ENCODE measurements around the gene CARHSP1.
A peak's percentile ranks its signal among the peaks of the same experiment; 100 is the strongest.
"Not testable (repeated sequence)": the region's sequence is repeated elsewhere in the genome, so short reads cannot be mapped to it uniquely, and the experiment has no call there.

Gene CARHSP1

DNA sequence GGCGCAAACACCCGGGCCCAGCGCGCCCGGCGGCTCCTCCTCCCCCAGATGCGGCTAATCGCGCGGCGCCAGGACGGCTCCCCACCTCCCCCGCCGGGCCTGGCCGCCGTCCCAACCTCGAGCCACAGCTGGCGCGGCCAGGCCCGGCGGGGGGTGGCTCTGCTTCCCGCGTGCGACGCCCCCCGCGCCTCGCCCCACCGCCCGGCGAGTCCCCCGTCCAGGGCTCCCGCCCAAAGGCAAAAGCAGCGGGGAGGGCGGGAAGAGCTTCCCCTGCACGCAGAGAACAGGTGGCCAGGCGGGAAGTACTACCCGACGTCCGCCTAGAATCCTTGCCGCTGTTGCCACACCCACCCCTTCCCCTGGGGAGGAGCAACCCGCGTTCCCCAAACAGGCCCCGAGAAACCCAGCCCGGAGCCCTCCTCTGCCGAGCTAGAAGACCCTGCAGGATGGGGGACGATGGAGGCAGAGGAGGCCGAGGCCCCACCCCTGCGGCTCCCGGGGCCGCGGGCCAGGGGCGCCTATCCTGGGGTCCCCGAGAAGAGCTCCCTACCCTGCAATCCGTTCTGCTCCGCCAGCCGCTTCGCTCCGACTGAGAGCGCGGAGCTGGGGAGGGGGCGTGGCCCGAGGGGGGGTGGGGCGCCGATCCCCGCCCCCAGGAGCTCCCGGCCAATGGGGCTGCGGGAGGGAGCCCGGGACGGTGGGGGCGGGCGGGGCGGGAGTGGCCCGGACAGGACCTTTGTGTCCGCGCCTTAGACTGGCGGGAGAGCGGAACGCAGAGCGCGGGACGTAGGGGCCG lies at the start of gene CARHSP1:
CARHSP1 (minus strand) TSS at position 591 of the 796 bp plus-strand sequence. CDS start 9,678 bp downstream, outside the sequence.
- Histone ChIP-seq H3K27ac (ENCODE audit: low read depth, low read length) (peak within 1 kb of the TSS; percentile 64), H3K9me3 (ENCODE audit: control insufficient read depth in 5 of 5, low read length in 5 of 5) (no peaks in the 10 kb centered on the region), H3K9ac (ENCODE audit: low read length in 5 of 5) (peak within 1 kb of the TSS; percentile 21 to 81 (median 68)), H3K36me3 (ENCODE audit: control insufficient read depth in 5 of 5, insufficient read depth in 5 of 5, low read length in 5 of 5) (peaks cover 0 to 5% (median 0%) of the 10 kb centered on the region in 5 donors), H3K27me3 (ENCODE audit: control insufficient read depth in 5 of 5, insufficient read depth in 4 of 5, low read length in 5 of 5) (no peaks in the 10 kb centered on the region), H3K4me3 (ENCODE audit: low read depth in 1 of 5, low read length in 5 of 5) (peak within 1 kb of the TSS; percentile 79 to 89 (median 84)), H3K4me1 (ENCODE audit: control insufficient read depth in 5 of 5, insufficient read depth in 5 of 5, low read length in 5 of 5) (peaks cover 16 to 57% (median 53%) of the 10 kb centered on the region in 5 donors)

DNA sequence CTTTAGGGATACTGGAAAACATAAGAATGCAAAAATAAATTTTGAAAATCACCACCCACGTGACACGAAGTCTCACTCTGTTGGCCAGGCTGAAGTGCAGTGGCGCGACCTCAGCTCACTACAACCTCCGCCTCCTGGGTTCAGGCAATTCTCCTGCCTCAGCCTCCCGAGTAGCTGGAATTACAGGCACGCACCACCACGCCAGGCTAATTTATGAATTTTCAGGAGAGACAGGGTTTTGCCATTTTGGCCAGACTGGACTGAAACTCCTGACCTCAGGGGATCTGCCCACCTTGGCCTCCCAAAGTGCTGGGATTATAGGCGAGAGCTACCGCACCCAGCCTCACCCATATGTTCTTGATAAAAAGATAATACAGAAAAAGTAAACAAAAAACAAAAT lies 48.5 kb upstream of the CARHSP1 start:
- H3K27me3 ChIP-seq (ENCODE audit: control insufficient read depth in 5 of 5, insufficient read depth in 4 of 5, low read length in 5 of 5); H3K27ac ChIP-seq (ENCODE audit: low read depth, low read length); H3K4me3 ChIP-seq (ENCODE audit: low read depth in 1 of 5, low read length in 5 of 5); H3K9ac ChIP-seq (ENCODE audit: low read length in 5 of 5); H3K9me3 ChIP-seq (ENCODE audit: control insufficient read depth in 5 of 5, low read length in 5 of 5); H3K4me1 ChIP-seq (ENCODE audit: control insufficient read depth in 5 of 5, insufficient read depth in 5 of 5, low read length in 5 of 5): not testable (repeated sequence)
- peaks cover 38 to 92% (median 83%) of the 10 kb centered on the region in 5 donors for H3K36me3 ChIP-seq (ENCODE audit: control insufficient read depth in 5 of 5, insufficient read depth in 5 of 5, low read length in 5 of 5)

DNA sequence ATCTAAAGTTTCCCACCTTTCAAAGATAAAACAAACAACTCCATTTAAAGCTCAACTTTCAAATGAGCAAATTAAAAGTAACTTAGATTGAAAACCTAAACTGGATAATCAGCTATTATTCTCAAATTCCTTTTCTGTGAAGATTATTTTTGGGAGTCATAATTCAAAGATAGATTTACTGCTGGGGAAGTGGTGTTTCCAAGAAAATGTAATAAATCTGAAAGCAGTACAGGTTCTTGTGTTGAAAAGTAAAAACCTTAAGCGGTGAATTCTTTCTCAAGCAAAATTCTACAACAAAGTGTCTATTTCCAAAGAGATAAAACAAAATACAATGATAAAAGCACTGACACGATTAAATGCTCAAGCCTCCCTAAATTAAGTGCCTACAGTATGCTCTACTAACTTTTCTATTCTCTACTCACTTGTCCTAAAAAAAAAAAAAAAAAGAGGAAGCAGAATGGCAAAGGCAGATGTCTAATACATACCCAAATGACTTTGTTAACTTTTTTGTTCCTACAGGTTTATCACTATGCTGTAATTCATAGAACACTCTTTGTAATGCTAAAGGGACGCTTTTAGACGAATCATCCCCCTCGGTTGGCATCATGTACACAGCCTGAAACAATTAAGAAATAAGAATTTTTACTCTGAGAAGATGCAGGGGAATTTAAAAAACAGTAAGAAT lies 47.9 kb upstream of the CARHSP1 start:
- H3K4me1 ChIP-seq (ENCODE audit: control insufficient read depth in 5 of 5, insufficient read depth in 5 of 5, low read length in 5 of 5) = no peaks in the 10 kb centered on the region
- no peak overlapping the region for H3K9ac ChIP-seq (ENCODE audit: low read length in 5 of 5)
- no peaks in the 10 kb centered on the region for H3K27me3 ChIP-seq (ENCODE audit: control insufficient read depth in 5 of 5, insufficient read depth in 4 of 5, low read length in 5 of 5)
- H3K9me3 ChIP-seq (ENCODE audit: control insufficient read depth in 5 of 5, low read length in 5 of 5) = no peaks in the 10 kb centered on the region
- no peak overlapping the region for H3K27ac ChIP-seq (ENCODE audit: low read depth, low read length)
- H3K36me3 ChIP-seq (ENCODE audit: control insufficient read depth in 5 of 5, insufficient read depth in 5 of 5, low read length in 5 of 5) = peaks cover 38 to 91% (median 83%) of the 10 kb centered on the region in 5 donors
- no peak overlapping the region for H3K4me3 ChIP-seq (ENCODE audit: low read depth in 1 of 5, low read length in 5 of 5)

DNA sequence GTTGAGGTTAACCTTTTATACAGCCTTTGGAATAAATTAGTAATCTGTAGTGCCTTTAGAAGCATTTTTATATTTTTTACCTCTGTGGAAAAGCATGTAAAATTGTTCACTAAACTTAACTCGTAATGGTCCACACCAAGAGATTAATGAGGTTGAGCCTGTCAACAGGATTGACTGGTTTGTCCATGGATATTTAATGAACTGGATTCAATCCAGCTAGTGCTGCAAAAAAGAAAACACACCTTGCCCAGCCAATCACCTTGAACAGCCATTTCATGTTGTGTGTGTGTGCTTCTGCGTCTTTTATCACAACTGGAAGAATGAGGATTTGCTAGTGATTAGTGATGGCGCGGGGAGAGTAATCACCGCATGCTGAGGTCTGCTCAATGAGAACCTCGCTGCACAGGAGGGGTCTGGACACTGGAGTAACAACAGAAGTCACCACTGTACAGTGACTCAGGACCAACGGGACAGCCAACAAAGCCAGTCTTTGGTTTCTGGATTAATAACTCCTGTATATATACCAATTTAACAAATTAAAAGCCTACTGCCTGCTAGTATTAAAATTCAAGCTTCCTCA lies 47.0 kb upstream of the CARHSP1 start:
- H3K4me3 ChIP-seq (ENCODE audit: low read depth in 1 of 5, low read length in 5 of 5) = no peak overlapping the region
- no peaks in the 10 kb centered on the region for H3K27me3 ChIP-seq (ENCODE audit: control insufficient read depth in 5 of 5, insufficient read depth in 4 of 5, low read length in 5 of 5)
- H3K9ac ChIP-seq (ENCODE audit: low read length in 5 of 5) = no peak overlapping the region
- no peaks in the 10 kb centered on the region for H3K4me1 ChIP-seq (ENCODE audit: control insufficient read depth in 5 of 5, insufficient read depth in 5 of 5, low read length in 5 of 5)
- peaks cover 34 to 91% (median 83%) of the 10 kb centered on the region in 5 donors for H3K36me3 ChIP-seq (ENCODE audit: control insufficient read depth in 5 of 5, insufficient read depth in 5 of 5, low read length in 5 of 5)
- H3K27ac ChIP-seq (ENCODE audit: low read depth, low read length) = no peak overlapping the region
- no peaks in the 10 kb centered on the region for H3K9me3 ChIP-seq (ENCODE audit: control insufficient read depth in 5 of 5, low read length in 5 of 5)

DNA sequence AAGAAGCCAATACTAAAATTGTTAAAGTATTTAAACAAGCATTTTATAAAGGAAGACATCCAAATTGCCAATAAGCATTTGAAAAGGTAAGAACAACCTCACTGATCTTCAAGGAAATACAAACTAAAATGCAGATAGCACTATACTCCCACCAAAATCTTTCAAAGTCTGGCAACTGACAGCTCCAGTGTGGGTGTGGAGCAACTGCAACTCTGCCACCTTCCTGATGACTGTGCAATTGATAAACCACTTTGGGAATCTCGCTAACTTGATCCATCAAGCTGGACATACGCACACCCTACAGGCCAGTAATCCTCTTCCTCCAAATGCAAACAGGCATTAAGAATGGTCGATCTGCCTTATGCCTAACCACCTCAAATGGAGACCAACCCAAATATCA lies 45.3 kb upstream of the CARHSP1 start:
- H3K27me3 ChIP-seq (ENCODE audit: control insufficient read depth in 5 of 5, insufficient read depth in 4 of 5, low read length in 5 of 5) = no peaks in the 10 kb centered on the region
- H3K9ac ChIP-seq (ENCODE audit: low read length in 5 of 5) = no peak overlapping the region
- H3K9me3 ChIP-seq (ENCODE audit: control insufficient read depth in 5 of 5, low read length in 5 of 5) = no peaks in the 10 kb centered on the region
- H3K4me1 ChIP-seq (ENCODE audit: control insufficient read depth in 5 of 5, insufficient read depth in 5 of 5, low read length in 5 of 5) = no peaks in the 10 kb centered on the region
- no peak overlapping the region for H3K27ac ChIP-seq (ENCODE audit: low read depth, low read length)
- no peak overlapping the region for H3K4me3 ChIP-seq (ENCODE audit: low read depth in 1 of 5, low read length in 5 of 5)
- H3K36me3 ChIP-seq (ENCODE audit: control insufficient read depth in 5 of 5, insufficient read depth in 5 of 5, low read length in 5 of 5) = peaks cover 30 to 91% (median 81%) of the 10 kb centered on the region in 5 donors

DNA sequence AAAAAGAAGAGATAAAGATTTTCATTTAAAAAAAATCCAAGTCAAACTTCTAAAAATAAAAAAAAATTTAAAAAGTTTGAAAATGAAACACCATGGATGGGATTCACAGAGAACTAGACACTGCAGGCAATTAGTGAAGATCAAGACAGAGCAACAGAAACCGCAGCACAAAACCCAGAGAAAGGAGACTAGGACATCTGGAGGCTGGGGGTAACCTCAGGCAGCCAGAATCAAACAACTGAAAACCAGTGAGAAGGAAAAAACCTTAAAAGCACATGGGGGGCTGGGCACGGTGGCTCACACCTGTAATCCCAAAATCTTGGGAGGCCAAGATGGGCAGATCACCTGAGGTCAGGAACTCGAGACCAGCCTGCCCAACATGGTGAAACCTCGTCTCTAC lies 44.0 kb upstream of the CARHSP1 start:
- H3K27ac ChIP-seq (ENCODE audit: low read depth, low read length) = no peak overlapping the region
- H3K4me1 ChIP-seq (ENCODE audit: control insufficient read depth in 5 of 5, insufficient read depth in 5 of 5, low read length in 5 of 5) = no peaks in the 10 kb centered on the region
- H3K36me3 ChIP-seq (ENCODE audit: control insufficient read depth in 5 of 5, insufficient read depth in 5 of 5, low read length in 5 of 5) = peaks cover 35 to 91% (median 82%) of the 10 kb centered on the region in 5 donors

DNA sequence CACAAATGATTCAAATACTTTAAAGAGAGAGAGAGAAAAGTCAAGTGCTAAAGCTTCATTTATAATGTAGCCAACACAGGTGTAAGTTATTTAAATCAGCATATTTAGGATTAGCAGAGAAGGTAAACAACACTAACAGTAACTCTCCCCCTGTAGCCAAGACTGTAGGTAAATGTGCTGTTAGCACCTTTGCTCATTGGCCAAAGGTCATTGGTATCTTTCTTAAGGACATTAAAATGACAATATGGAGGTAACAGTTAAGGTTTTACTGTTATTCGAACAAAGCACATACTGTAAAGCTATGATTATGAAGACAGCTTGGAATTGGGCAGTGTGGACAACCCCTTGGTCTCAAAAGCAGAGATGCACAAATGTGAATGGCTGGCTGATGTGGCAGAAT lies 42.0 kb upstream of the CARHSP1 start:
- peaks cover 24 to 95% (median 83%) of the 10 kb centered on the region in 5 donors for H3K36me3 ChIP-seq (ENCODE audit: control insufficient read depth in 5 of 5, insufficient read depth in 5 of 5, low read length in 5 of 5)
- H3K4me3 ChIP-seq (ENCODE audit: low read depth in 1 of 5, low read length in 5 of 5) = no peak overlapping the region
- H3K4me1 ChIP-seq (ENCODE audit: control insufficient read depth in 5 of 5, insufficient read depth in 5 of 5, low read length in 5 of 5) = peaks cover 0 to 8% (median 0%) of the 10 kb centered on the region in 5 donors
- H3K27ac ChIP-seq (ENCODE audit: low read depth, low read length) = no peak overlapping the region
- H3K27me3 ChIP-seq (ENCODE audit: control insufficient read depth in 5 of 5, insufficient read depth in 4 of 5, low read length in 5 of 5) = no peaks in the 10 kb centered on the region
- no peaks in the 10 kb centered on the region for H3K9me3 ChIP-seq (ENCODE audit: control insufficient read depth in 5 of 5, low read length in 5 of 5)
- no peak overlapping the region for H3K9ac ChIP-seq (ENCODE audit: low read length in 5 of 5)

More for the DNA sequence above, 44.0 kb upstream of the CARHSP1 start:
- Histone ChIP-seq H3K9ac (ENCODE audit: low read length in 5 of 5) (no peak overlapping the region), H3K9me3 (ENCODE audit: control insufficient read depth in 5 of 5, low read length in 5 of 5) (no peaks in the 10 kb centered on the region), H3K4me3 (ENCODE audit: low read depth in 1 of 5, low read length in 5 of 5) (no peak overlapping the region), H3K27me3 (ENCODE audit: control insufficient read depth in 5 of 5, insufficient read depth in 4 of 5, low read length in 5 of 5) (no peaks in the 10 kb centered on the region)

DNA sequence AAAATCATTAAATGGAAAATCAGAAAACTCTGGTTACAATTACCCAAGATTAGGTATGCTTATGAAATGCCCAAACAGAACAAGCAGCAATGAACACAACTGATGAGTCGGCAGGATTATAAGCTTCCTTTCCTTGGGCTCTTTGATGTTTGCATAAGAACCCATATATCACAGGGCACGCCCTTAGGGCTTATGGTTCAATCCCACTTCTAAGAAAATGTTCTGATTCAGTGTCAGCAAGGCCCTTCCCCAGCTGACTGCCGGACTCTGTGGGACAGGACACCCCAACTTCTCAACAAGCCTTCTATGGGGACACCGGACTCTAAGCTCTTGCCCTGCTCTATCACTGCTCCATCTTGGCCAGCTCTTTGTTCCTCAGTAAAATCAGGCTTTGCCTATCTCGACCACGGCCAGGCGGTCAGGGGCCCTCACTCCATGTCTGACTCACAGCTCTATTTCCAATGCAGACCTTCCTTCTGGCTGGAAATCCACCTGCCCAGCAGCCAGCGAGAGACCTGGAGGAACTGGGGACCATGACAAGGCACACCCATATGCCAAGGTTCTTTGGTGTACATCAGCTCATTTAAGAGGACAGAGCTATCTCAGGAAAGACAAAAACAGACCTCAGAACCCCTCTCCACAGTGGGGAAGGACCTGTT lies 40.1 kb upstream of the CARHSP1 start:
- H3K9ac ChIP-seq (ENCODE audit: low read length in 5 of 5) = no peak overlapping the region
- no peak overlapping the region for H3K27ac ChIP-seq (ENCODE audit: low read depth, low read length)
- H3K9me3 ChIP-seq (ENCODE audit: control insufficient read depth in 5 of 5, low read length in 5 of 5) = no peaks in the 10 kb centered on the region
- H3K4me3 ChIP-seq (ENCODE audit: low read depth in 1 of 5, low read length in 5 of 5) = no peak overlapping the region
- H3K27me3 ChIP-seq (ENCODE audit: control insufficient read depth in 5 of 5, insufficient read depth in 4 of 5, low read length in 5 of 5) = no peaks in the 10 kb centered on the region
- H3K36me3 ChIP-seq (ENCODE audit: control insufficient read depth in 5 of 5, insufficient read depth in 5 of 5, low read length in 5 of 5) = peaks cover 17 to 95% (median 82%) of the 10 kb centered on the region in 5 donors
- H3K4me1 ChIP-seq (ENCODE audit: control insufficient read depth in 5 of 5, insufficient read depth in 5 of 5, low read length in 5 of 5) = peaks cover 0 to 8% (median 0%) of the 10 kb centered on the region in 5 donors

DNA sequence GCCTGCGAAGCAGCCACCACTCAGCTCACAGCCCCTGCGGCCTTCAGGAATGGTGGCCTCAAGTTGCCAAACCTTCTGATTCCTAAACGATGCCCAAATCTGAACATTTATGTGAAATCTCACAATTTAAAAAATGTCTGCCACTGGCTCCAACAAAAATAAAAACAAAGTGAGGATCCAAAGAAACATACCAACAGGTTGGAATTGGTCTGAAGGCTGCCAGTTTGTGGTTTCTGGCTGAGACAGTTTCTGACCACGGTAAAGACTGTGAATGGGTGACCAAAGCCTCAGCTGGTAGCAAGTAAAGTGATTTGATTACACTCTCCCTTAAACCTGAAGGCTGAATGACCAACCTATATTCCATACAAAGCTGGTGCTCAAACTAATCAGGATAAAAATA lies 38.3 kb upstream of the CARHSP1 start:
- Histone ChIP-seq H3K4me3 (ENCODE audit: low read depth in 1 of 5, low read length in 5 of 5) (no peak overlapping the region), H3K27me3 (ENCODE audit: control insufficient read depth in 5 of 5, insufficient read depth in 4 of 5, low read length in 5 of 5) (no peaks in the 10 kb centered on the region), H3K27ac (ENCODE audit: low read depth, low read length) (no peak overlapping the region), H3K4me1 (ENCODE audit: control insufficient read depth in 5 of 5, insufficient read depth in 5 of 5, low read length in 5 of 5) (peaks cover 0 to 8% (median 0%) of the 10 kb centered on the region in 5 donors), H3K9me3 (ENCODE audit: control insufficient read depth in 5 of 5, low read length in 5 of 5) (no peaks in the 10 kb centered on the region), H3K36me3 (ENCODE audit: control insufficient read depth in 5 of 5, insufficient read depth in 5 of 5, low read length in 5 of 5) (peaks cover 16 to 97% (median 85%) of the 10 kb centered on the region in 5 donors), H3K9ac (ENCODE audit: low read length in 5 of 5) (no peak overlapping the region)
